A549 treated with AZD9567 at 1 μM for 4 hours (cell line): ENCODE measurements around the gene NUDT21. TPM values are rescaled to one million over a fixed set of nuclear protein-coding genes. Genes with fewer than 3 reads are reported as not detected.

Experiments used
- total RNA-seq: library from RNA; stranded (reverse); fragments of 200-300 nt; extraction: Qiagen RNA extraction; gene quantifications from 5 replicates; pipeline ENCODE4 v1.2.3, GENCODE V29; 2022; ENCODE audit not compliant: insufficient read depth

NUDT21 gene
- total RNA-seq = 110 to 117 TPM (median 114 TPM) in 5 replicates

GRCh38 chr16:56450986-56451752 is at the start of gene NUDT21, which contains the start of gene OGFOD1:
NUDT21 (minus strand) TSS chr16:56451332; CDS start chr16:56451202, 130 bp downstream.
OGFOD1 (plus strand) TSS chr16:56451554; CDS start chr16:56451613, 59 bp downstream.

GRCh38 chr16:56425439-56425832 is 25.7 kb downstream of the NUDT21 start, which contains the start of gene AMFR:
AMFR (minus strand) TSS chr16:56425545; CDS start chr16:56425327, 218 bp downstream.

Other genes starting within 250 kb of the NUDT21 start
- gene AMFR, start 25.8 kb downstream of the NUDT21 start, total RNA-seq = 64.9 to 107 TPM (median 65.4 TPM) in 5 replicates
- gene OGFOD1, start 222 bp upstream of the NUDT21 start, total RNA-seq = 79.0 to 119 TPM (median 82.4 TPM) in 5 replicates
- gene BBS2, start 68.7 kb upstream of the NUDT21 start, total RNA-seq = 17.4 to 38.4 TPM (median 22.4 TPM) in 5 replicates
- not detected in 5 replicates for gene MT4, start 113.7 kb upstream of the NUDT21 start, total RNA-seq
- gene MT3, start 138.2 kb upstream of the NUDT21 start, total RNA-seq = 0.26 to 0.54 TPM (median 0.35 TPM) in 4 of 5 replicates, not detected in the other
- gene MT2A, start 157.3 kb upstream of the NUDT21 start, total RNA-seq = 1,956 to 3,217 TPM (median 2,438 TPM) in 5 replicates
- gene MT1E, start 174.4 kb upstream of the NUDT21 start, total RNA-seq = not detected in 5 replicates
- not detected in 5 replicates for gene MT1M, start 181.3 kb upstream of the NUDT21 start, total RNA-seq
- gene MT1A, start 187.3 kb upstream of the NUDT21 start, total RNA-seq = 21.9 to 36.1 TPM (median 25.8 TPM) in 5 replicates
- gene MT1B, start 200.6 kb upstream of the NUDT21 start, total RNA-seq = 0.31 to 0.54 TPM in 2 of 5 replicates, not detected in the others
- 14.6 to 24.5 TPM (median 17.7 TPM) in 5 replicates for gene MT1F, start 206.6 kb upstream of the NUDT21 start, total RNA-seq
- gene MT1G, start 216.7 kb upstream of the NUDT21 start, total RNA-seq = 0.29 TPM in 1 of 5 replicates, not detected in the others
- gene MT1H, start 218.5 kb upstream of the NUDT21 start, total RNA-seq = not detected in 5 replicates
- gene MT1X, start 231.1 kb upstream of the NUDT21 start, total RNA-seq = 518 to 876 TPM (median 692 TPM) in 5 replicates